Chondrocyte (in vitro differentiated cells): Measurements from ENCODE around the gene RBM17. TPM values are rescaled to one million over a fixed set of nuclear protein-coding genes. Genes with fewer than 3 reads are reported as not detected.

Experiments
- DNase-seq: peaks from one replicate; pipeline ENCODE4 v3.0.0; 2021; ENCODE audit warnings: mixed read lengths, low spot score
- H3K27ac Mint-ChIP-seq: one replicate; pipeline ENCODE4 v1.8.0; 2021; ENCODE audit warnings: mild to moderate bottlenecking, moderate library complexity, mixed read lengths; ENCODE audit not compliant: unreplicated experiment
- H3K27me3 Mint-ChIP-seq: 2 replicates; pipeline ENCODE4 v1.8.0; 2021; ENCODE audit warnings: low read depth, mixed read lengths
- H3K36me3 Mint-ChIP-seq: 2 replicates; pipeline ENCODE4 v1.8.0; 2021; ENCODE audit warnings: low read depth, mixed read lengths
- H3K4me1 Mint-ChIP-seq: 2 replicates; pipeline ENCODE4 v1.8.0; 2021; ENCODE audit warnings: low read depth, mild to moderate bottlenecking, mixed read lengths
- H3K4me3 Mint-ChIP-seq: one replicate; pipeline ENCODE4 v1.8.0; 2021; ENCODE audit warnings: mild to moderate bottlenecking, moderate library complexity, mixed read lengths; ENCODE audit not compliant: unreplicated experiment
- H3K9me3 Mint-ChIP-seq: 2 replicates; pipeline ENCODE4 v1.8.0; 2021; ENCODE audit warnings: low read depth, mixed read lengths
- CTCF ChIP-seq: fragments of 200-600 bp; sonication (generic); IDR thresholded peaks from 2 replicates; pipeline ENCODE4 v1.5.0; 2021; ENCODE audit warnings: antibody characterized with exemption, mild to moderate bottlenecking, moderate library complexity
- total RNA-seq: library from RNA; stranded (reverse); gene quantifications from 3 replicates; pipeline ENCODE4 v1.2.1, GENCODE V29; 2021

Gene RBM17
- total RNA-seq, 1 donor from 2014 or later = 59.0 TPM

DNA sequence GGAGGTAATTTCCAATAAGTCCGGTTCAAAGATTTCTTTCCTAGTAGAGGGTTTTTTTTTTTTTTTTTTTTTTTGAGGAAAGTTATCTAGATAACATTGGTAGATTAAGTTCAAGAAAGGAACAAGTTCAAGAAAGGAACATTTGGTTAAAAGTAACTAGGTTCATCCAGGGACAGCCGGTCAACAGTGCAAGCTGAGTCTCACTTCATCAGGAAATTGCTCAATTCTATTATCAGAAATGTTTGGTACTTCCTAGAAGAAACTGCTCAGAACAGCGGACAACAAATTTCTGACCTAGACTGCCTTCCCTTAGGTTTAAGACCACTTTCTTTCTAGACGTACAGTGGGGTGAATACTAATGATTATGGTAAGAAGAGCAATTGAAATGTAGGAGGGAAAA lies 23.0 kb upstream of the RBM17 start:
- peaks cover 30% of the 10 kb centered on the region for H3K27me3 Mint-ChIP-seq
- no peak for TF ChIP-seq CTCF
- H3K4me1 Mint-ChIP-seq = no peaks in the 10 kb centered on the region
- H3K4me3 Mint-ChIP-seq = no peak overlapping the region
- no peaks in the 10 kb centered on the region for H3K36me3 Mint-ChIP-seq
- DNase-seq = no peak
- no peak overlapping the region for H3K27ac Mint-ChIP-seq
- H3K9me3 Mint-ChIP-seq = no peaks in the 10 kb centered on the region

- Mint-ChIP-seq H3K9me3 (no peaks in the 10 kb centered on the region), H3K4me3 (no peak overlapping the region), H3K4me1 (no peaks in the 10 kb centered on the region), H3K36me3 (no peaks in the 10 kb centered on the region), H3K27me3 (peaks cover 37% of the 10 kb centered on the region), H3K27ac (no peak overlapping the region)
- no peak for TF ChIP-seq CTCF
- DNase-seq = no peak
These were observed 21.4 kb upstream of the RBM17 start for GRCh38 chr10:6067457-6067856.

GRCh38 chr10:6068006-6068405 lies 20.8 kb upstream of the RBM17 start:
- no peak overlapping the region for H3K4me3 Mint-ChIP-seq
- TF ChIP-seq CTCF = no peak
- H3K4me1 Mint-ChIP-seq = no peaks in the 10 kb centered on the region
- H3K36me3 Mint-ChIP-seq = no peaks in the 10 kb centered on the region
- no peaks in the 10 kb centered on the region for H3K9me3 Mint-ChIP-seq
- DNase-seq = no peak
- peaks cover 38% of the 10 kb centered on the region for H3K27me3 Mint-ChIP-seq
- no peak overlapping the region for H3K27ac Mint-ChIP-seq

GRCh38 chr10:6068422-6068821 lies 20.4 kb upstream of the RBM17 start:
- H3K9me3 Mint-ChIP-seq = no peaks in the 10 kb centered on the region
- no peak overlapping the region for H3K27ac Mint-ChIP-seq
- no peak for TF ChIP-seq CTCF
- H3K4me1 Mint-ChIP-seq = no peaks in the 10 kb centered on the region
- peaks cover 39% of the 10 kb centered on the region for H3K27me3 Mint-ChIP-seq
- no peak for DNase-seq
- no peak overlapping the region for H3K4me3 Mint-ChIP-seq
- H3K36me3 Mint-ChIP-seq = no peaks in the 10 kb centered on the region

DNA sequence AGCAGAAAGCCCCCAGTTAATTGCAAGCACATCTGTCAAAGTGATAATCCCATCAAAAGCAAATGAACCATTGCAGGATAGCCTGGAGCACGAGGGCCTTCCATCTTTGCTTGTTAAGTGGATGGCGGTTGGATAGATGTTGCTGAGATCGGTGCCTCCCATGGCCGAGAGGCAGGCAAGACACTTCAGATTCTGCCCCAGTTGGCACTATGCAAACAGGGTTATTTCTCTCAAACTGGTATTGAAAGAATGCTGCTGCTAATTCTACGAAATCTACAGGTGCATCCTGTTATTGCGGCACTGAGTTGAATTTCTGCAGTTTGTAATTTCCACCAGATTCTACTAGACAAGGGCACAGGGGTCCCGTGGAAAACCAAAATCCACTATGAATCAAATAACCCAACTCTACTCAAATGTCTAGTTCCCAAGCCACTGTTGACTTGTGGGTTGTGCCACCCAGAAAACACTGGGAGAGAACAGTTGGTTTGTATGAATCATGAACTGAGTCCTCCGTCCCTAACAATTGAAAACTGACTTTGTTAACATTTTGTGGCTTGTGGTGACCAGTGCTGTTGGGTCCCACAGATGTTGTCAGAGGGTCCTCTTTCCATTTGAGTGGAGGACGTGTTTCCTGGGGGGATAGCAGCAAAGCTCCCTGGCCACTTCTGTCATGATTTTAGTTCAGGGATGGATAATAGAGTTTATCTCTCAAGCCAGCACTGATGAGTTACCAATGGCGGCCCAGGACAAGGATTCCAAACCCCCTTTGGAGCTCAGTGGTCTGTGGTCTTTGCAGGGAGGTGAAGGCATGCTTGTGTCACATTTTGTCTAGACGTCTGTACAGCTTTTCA lies 19.5 kb upstream of the RBM17 start:
- H3K4me1 Mint-ChIP-seq = no peaks in the 10 kb centered on the region
- no peak overlapping the region for H3K27ac Mint-ChIP-seq
- peaks cover 43% of the 10 kb centered on the region for H3K27me3 Mint-ChIP-seq
- no peak for DNase-seq
- no peak overlapping the region for H3K4me3 Mint-ChIP-seq
- H3K36me3 Mint-ChIP-seq = no peaks in the 10 kb centered on the region
- no peaks in the 10 kb centered on the region for H3K9me3 Mint-ChIP-seq
- no peak for TF ChIP-seq CTCF
